Lower leg skin (tissue), 3 donors: ENCODE results near the gene SCAI.

ENCODE experiments used
- CTCF ChIP-seq, 3 donors: fragments of 450-650 bp; IDR thresholded peaks; one replicate each; pipeline ENCODE4 v1.5.1; 2016; ENCODE audit warnings: antibody characterized with exemption in 3 of 3, mild to moderate bottlenecking in 3 of 3, moderate library complexity in 2 of 3
- POLR2A ChIP-seq, 2 donors: fragments of 450-650 bp; IDR thresholded peaks; one replicate each; pipeline ENCODE4 v1.6.1; 2016 to 2017; ENCODE audit warnings: antibody characterized with exemption in 2 of 2, mild to moderate bottlenecking in 1 of 2, moderate library complexity in 1 of 2

GRCh38 chr9:125134976-125135375, 8.4 kb downstream of the SCAI start:
- no peak for TF ChIP-seq CTCF (IDR thresholded peaks at IDR 0.05)
- TF ChIP-seq POLR2A (IDR thresholded peaks at IDR 0.05), result no peak
